Thoracic aorta (tissue), 2 donors: ENCODE results near the gene DYNC1I1. TPM values are rescaled to one million over a fixed set of nuclear protein-coding genes. Genes with fewer than 3 reads are reported as not detected.

Source experiments
- ATAC-seq: fragments of 150-250 bp; one replicate; pipeline ENCODE4 v1.8.0; 2017; ENCODE audit warnings: low read depth; ENCODE audit not compliant: insufficient number of reproducible peaks, low FRiP score
- DNase-seq: peaks from one replicate; pipeline ENCODE4 v3.0.0-alpha.2; 2020; ENCODE audit warnings: low spot score
- H3K27ac ChIP-seq, 2 donors: fragments of 200-600 bp; sonication (generic); 1 replicate in 1 of 2; 2 replicates in 1 of 2; pipeline ENCODE4 v1.5.1; 2016; ENCODE audit warnings: mild to moderate bottlenecking in 2 of 2, moderate library complexity in 2 of 2
- H3K27me3 ChIP-seq: fragments of 200-600 bp; sonication (generic); replicated peaks from 2 replicates; pipeline ENCODE4 v1.6.0; 2016; ENCODE audit warnings: mild to moderate bottlenecking; ENCODE audit not compliant: insufficient read depth
- H3K36me3 ChIP-seq: fragments of 200-600 bp; sonication (generic); one replicate; pipeline ENCODE4 v1.5.1; 2016
- H3K4me1 ChIP-seq, 2 donors: fragments of 200-600 bp; sonication (generic); 1 replicate in 1 of 2; 2 replicates in 1 of 2; pipeline versions ENCODE4 v1.5.1 to v1.6.0; 2016; ENCODE audit warnings: low read depth in 2 of 2, mild to moderate bottlenecking in 1 of 2; ENCODE audit not compliant: control insufficient read depth in 1 of 2
- H3K4me3 ChIP-seq: fragments of 200-600 bp; sonication (generic); 2 replicates; pipeline ENCODE4 v1.5.1; 2016; ENCODE audit warnings: mild to moderate bottlenecking
- H3K9me3 ChIP-seq: fragments of 200-600 bp; sonication (generic); 2 replicates; pipeline ENCODE4 v1.5.1; 2016
- total RNA-seq, 2 donors: library from RNA; depleted of rRNA; stranded (reverse); fragments of >200 nt; gene quantifications; one replicate each; pipeline versions ENCODE4 v1.1.0 to v1.2.3, GENCODE V29; 2016
- TF ChIP-seq, protein P1 (sequence below): fragments of 200-600 bp; sonication (generic); IDR thresholded peaks from one replicate; pipeline ENCODE4 v1.5.1; 2019; ENCODE audit warnings: antibody characterized with exemption

Gene DYNC1I1
- total RNA-seq, 2 donors from 2014 or later, result 24.6 to 69.1 TPM

DNA sequence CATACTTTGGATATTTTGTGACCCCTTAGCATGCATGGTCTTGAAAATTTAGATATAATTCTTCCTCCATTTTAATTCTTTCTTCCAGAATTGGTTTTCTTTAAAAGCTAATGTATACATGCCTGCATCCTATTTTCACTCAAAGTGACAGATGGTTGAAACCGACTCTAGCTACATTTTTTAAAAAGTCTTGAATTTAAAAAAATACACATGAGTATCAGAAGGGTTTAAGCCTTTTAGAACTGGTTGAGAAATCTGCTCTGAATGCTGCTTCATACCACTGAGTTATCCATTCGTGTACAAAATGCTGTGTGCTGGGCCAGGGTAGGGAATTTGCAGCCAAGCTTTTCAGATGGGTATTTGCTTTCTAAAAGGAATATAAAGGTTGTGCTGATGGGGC is 16.5 kb downstream of the DYNC1I1 start:
- peaks cover 10 to 22% of the 10 kb centered on the region in 2 donors for H3K4me1 ChIP-seq
- DNase-seq (no peak), ATAC-seq (no peak)
- H3K4me3 ChIP-seq, result no peak overlapping the region
- H3K27ac ChIP-seq, result no peak overlapping the region
- H3K9me3 ChIP-seq, result no peaks in the 10 kb centered on the region
- no peaks in the 10 kb centered on the region for H3K27me3 ChIP-seq
- TF ChIP-seq, protein P1, sequence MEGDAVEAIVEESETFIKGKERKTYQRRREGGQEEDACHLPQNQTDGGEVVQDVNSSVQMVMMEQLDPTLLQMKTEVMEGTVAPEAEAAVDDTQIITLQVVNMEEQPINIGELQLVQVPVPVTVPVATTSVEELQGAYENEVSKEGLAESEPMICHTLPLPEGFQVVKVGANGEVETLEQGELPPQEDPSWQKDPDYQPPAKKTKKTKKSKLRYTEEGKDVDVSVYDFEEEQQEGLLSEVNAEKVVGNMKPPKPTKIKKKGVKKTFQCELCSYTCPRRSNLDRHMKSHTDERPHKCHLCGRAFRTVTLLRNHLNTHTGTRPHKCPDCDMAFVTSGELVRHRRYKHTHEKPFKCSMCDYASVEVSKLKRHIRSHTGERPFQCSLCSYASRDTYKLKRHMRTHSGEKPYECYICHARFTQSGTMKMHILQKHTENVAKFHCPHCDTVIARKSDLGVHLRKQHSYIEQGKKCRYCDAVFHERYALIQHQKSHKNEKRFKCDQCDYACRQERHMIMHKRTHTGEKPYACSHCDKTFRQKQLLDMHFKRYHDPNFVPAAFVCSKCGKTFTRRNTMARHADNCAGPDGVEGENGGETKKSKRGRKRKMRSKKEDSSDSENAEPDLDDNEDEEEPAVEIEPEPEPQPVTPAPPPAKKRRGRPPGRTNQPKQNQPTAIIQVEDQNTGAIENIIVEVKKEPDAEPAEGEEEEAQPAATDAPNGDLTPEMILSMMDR, result no peak
- no peaks in the 10 kb centered on the region for H3K36me3 ChIP-seq

DNA sequence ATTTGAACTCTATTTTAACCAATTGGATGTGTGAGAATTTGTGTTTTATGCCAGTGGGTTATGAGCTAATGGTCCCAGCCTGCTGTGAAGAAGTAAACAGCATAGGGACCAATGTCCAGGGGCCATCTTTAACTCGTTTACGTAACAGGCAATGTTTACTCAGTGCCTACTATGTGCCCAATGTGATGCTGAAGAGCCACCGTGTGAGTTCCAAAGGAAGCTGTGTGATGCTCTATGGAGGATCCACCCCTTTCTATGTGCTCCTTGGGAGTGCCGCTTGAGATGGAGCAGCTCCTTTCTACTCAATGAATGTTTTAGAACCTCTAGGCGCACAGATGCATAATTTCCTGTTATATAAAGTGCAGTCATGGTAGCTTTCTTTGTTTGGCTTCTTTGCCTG is 21.3 kb downstream of the DYNC1I1 start:
- TF ChIP-seq, protein P1, result no peak
- Histone ChIP-seq H3K9me3 (no peaks in the 10 kb centered on the region), H3K4me1 (no peaks in the 10 kb centered on the region), H3K36me3 (no peaks in the 10 kb centered on the region), H3K4me3 (no peak overlapping the region), H3K27ac (no peak overlapping the region), H3K27me3 (no peaks in the 10 kb centered on the region)
- ATAC-seq (no peak), DNase-seq (no peak)

DNA sequence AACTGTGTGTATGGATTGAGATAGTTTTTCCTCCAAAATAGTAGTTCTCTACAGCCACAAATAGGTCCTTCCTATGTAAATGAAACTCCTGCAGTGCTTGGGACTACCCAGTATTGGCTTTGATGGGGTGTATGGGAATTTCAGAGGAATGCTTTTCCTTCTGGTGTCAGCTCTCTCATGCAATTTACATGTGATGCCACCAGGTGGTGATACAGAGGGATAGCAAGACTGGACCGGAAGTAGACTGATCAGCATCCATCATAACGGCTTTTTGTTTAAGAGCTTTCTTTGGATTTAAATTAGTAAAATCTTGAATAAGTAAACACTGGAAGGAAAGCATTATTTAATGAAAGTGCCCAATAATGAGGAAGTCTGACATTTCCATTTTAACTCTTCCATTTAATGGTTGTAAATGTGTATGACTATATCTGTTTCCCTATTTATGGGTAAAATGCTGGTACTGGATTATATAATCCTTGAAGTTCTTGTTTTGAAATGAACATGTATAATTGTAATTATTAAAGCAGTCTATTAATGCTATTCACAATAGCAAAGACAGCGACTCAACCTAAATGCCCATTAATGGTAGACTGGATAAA is 22.7 kb downstream of the DYNC1I1 start:
- DNase-seq, result no peak
- Histone ChIP-seq H3K27me3 (no peaks in the 10 kb centered on the region), H3K4me3 (no peak overlapping the region), H3K27ac (no peak overlapping the region), H3K36me3 (no peaks in the 10 kb centered on the region), H3K4me1 (no peaks in the 10 kb centered on the region), H3K9me3 (no peaks in the 10 kb centered on the region)
- TF ChIP-seq, protein P1, result no peak
- ATAC-seq, result no peak

DNA sequence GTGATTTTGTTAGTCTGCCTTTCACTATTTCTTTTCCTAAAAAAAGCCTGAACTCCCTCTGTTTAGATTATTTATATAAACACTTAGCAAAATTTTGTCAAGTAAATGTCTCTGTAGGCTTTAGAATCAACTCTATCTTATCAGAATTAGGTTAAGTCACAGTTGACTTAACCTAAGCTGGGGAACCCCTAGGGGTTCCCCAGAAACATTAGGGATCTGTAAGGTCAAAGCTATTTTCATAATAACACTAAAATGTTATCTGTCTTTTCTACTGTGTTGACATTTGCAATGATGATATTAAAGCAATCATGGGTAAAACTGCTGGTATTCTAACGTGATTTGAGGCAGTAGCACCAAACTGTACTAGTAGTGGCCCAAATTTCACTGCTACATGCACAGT is 24.3 kb downstream of the DYNC1I1 start:
- H3K27me3 ChIP-seq, result no peaks in the 10 kb centered on the region
- TF ChIP-seq, protein P1, result no peak
- ATAC-seq, result no peak
- H3K4me1 ChIP-seq, result no peaks in the 10 kb centered on the region
- no peak overlapping the region for H3K4me3 ChIP-seq
- no peaks in the 10 kb centered on the region for H3K9me3 ChIP-seq
- H3K27ac ChIP-seq, result no peak overlapping the region
- DNase-seq, result no peak
- no peaks in the 10 kb centered on the region for H3K36me3 ChIP-seq

DNA sequence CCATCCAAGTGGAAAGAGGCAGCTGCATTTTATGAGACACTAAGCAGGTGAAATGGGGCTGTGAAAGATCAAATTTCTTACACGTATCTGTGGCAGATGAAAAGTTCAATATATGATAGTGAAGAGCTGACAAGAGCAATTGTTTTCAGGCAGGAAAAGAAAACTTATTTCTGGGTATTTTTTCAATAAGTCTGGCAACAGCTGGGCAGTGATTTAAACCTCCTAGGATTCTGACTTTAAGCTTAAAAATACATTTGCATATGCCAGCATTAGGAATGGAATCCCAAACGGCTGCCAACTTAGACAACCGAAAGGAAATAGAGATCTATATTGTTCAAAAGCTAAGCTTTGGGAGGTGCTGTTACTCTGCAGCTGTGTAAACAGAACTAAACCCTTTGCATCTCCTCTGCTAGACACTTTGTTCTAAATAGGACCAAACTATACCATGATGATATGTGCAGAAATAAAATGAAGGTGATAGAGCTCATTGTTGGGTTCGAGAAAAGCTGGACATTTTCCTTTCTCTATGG is 26.1 kb downstream of the DYNC1I1 start:
- H3K9me3 ChIP-seq, result no peaks in the 10 kb centered on the region
- no peaks in the 10 kb centered on the region for H3K4me1 ChIP-seq
- no peaks in the 10 kb centered on the region for H3K36me3 ChIP-seq
- no peak for ATAC-seq
- H3K27me3 ChIP-seq, result no peaks in the 10 kb centered on the region
- no peak for DNase-seq
- TF ChIP-seq, protein P1, result no peak
- H3K4me3 ChIP-seq, result no peak overlapping the region
- H3K27ac ChIP-seq, result no peak overlapping the region
